ENCODE results near the gene SPTBN5.
A peak's percentile ranks its signal among the peaks of the same experiment; 100 is the strongest.
"Not testable (repeated sequence)": the region's sequence is repeated elsewhere in the genome, so short reads cannot be mapped to it uniquely, and the experiment has no call there.

The SPTBN5 gene

GRCh38 chr15:41841131-41841530 is 52.7 kb downstream of the SPTBN5 start:
- DNase-seq: no peak

GRCh38 chr15:41840673-41841072 is 53.2 kb downstream of the SPTBN5 start:
- DNase-seq: no peak

GRCh38 chr15:41839781-41840491 is 53.9 kb downstream of the SPTBN5 start:
- no peak for DNase-seq

- DNase-seq: no peak
These were observed 55.4 kb downstream of the SPTBN5 start, which contains the start of gene PLA2G4B for GRCh38 chr15:41838400-41838897. PLA2G4B (plus strand) TSS chr15:41838847; CDS start chr15:41838914, 67 bp downstream.

DNA sequence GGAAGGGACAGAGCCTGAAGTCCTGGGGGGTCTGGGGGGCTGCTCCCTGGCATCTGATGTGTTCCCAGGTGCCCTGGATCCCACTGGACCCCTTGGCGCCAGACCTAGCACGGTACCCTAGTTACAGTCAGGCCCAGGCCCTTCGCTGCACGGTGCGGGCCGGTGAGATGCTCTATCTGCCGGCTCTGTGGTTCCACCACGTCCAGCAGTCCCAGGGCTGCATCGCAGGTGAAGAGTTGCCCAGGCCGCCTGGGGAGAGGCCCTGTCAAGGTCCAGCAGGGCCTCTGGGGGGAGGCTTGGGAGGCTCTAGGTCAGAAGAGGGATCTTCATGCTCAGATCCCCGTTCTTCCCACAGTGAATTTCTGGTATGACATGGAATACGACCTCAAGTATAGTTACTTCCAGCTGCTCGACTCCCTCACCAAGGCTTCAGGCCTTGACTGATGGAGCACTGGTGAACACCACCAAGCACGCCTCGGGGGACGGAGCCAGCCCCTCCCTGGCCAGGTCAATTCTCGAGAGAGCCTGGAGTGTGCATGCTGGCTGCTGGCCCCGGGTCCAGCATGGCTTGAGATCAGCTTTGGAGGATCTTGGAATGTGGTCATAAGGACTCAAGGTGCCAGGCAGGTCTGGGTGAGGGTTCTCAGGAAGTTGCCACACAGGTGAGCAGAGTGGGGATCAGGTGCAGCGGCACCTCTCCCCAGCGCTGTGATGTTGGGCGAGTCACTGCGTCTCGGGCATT is 57.0 kb downstream of the SPTBN5 start:
- DNase-seq: no peak

DNA sequence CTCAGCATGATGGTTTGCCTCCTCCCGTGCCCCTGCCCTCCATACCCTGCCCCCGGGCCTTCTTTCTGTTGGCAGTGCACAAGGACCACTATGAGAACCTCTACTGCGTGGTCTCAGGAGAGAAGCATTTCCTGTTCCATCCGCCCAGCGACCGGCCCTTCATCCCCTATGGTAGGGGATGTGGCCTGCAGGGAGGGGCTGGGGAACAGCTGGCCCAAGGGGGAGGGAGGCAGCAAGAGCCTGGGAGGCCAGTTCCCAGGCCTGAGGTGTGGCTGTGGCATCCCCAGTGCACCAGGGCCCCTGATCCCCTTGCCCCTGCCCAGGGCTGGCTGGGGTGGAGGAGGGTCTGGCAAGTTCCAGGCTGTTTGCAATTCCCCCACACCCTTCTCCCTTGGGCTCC is 57.8 kb downstream of the SPTBN5 start:
- DNase-seq: no peak

- no peak for DNase-seq
These were observed 59.8 kb downstream of the SPTBN5 start for GRCh38 chr15:41834096-41834495.

GRCh38 chr15:41832875-41833274 is 61.0 kb downstream of the SPTBN5 start:
- DNase-seq: no peak

GRCh38 chr15:41832208-41832607 is 61.6 kb downstream of the SPTBN5 start:
- DNase-seq: no peak

- not testable (repeated sequence) for DNase-seq
These were observed 62.6 kb downstream of the SPTBN5 start for GRCh38 chr15:41831291-41831690.

GRCh38 chr15:41829959-41830646 is 63.8 kb downstream of the SPTBN5 start:
- DNase-seq: no peak

DNA sequence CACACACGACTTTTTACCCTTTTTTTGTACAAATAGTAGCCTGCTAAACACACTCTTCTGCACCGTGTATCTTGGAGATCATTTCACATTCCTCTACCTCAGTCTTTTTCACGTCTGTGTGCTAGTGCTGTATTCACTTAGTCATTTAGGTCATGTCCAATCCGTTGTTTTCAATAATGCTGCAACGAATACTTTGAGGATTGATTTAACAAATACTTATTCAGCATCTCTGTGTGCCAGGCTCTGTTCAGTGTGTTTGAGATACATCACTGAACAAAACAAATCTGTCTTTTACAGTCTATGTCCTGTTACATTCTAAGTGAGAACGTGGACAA is 65.1 kb downstream of the SPTBN5 start:
- no peak for DNase-seq

DNA sequence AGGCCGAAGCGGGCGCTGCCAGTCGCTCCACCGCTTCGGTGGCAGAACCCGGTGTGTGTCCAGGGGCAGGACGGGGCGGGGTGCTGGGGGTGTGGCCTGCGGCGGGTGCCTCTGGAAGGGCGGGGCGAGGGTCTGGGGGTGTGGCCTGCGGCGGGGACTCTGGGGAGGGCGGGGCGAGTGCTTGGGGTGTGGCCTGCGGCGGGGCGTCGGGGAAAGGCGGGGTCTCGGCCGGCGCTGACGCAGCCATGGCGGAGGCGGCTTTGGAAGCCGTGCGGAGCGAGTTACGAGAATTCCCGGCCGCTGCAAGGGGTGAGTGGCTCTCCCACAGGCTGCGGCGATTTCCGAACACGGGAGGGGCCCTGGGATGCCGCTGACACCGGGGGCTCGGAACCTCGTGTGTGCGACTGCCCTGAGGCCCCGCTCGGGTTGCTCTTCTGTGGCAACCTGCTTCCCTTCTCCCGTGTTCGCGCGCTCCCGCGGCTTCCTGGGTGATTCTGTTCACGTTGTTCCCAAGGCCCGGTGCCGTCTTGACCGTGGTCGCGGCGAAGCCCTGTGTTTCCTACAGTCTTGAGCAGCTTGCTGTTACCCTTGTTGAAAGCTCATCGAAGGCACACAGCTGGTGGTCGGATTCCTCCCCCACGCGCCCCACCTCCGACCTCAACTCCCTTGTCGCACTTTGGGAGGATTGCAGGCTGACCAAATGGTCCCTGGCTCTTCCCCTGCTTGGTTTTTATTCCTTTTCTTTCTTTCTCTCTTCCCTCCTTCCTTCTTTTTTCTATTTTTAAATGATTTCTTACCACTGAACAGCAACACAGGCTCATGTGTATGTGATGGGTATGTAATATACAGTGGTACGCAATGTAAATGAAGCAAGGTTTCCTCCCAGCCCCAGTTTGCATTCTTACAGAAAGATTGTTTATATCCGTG is 65.7 kb downstream of the SPTBN5 start, which contains the start of gene JMJD7:
Gene JMJD7 (plus strand): TSS at position 213 of the 927 bp plus-strand sequence. CDS start 33 bp downstream, at position 246.
- peak; percentile 87 for DNase-seq

DNA sequence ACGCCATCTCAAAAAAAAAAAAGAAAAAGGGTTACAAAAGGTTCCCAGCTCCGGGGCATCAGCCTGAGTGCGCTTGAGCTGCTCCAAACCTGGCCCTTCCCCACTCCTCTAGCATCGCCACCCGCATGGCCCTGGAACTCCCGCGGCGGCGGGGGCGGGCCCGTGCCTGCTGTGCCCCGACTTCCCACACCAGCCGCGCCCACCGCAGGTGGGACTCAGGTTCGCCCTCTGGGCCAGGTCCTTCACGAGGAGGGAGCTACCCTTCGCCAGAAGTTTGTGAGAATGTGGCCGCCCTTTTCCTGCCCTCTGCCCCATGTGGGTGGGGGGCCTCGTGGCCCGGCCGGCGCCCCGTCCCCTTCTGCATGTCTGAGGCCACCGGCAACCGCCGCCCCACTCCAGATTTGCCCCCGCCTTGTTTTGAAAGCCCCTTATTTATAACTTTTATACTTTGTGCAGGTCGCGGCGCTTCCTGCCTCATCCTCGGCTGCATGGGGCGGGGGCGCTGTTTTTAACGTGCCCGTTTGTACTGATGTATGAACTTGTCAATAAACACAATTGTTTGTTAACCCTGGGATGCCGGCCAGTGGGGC is 66.5 kb downstream of the SPTBN5 start:
- peak; percentile 43 for DNase-seq

GRCh38 chr15:41825572-41826535 is 68.0 kb downstream of the SPTBN5 start:
- no peak for DNase-seq

DNA sequence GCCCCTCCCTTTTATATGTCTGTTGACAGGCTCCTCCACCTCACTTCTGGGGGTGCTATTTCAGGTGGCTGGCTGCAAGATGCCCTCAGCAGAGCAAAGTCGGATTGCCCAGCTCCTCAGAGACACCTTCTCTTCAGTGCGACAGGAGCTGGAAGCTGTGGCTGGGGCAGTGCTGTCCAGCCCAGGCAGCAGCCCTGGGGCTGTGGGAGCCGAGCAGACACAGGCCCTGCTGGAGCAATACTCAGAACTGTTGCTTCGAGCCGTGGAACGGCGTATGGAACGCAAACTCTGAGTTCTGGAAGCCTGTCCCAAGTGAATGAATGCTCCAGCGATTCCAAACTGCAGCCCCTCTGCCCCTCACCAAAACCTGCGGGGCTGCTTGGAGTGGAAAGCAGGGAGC is 68.7 kb downstream of the SPTBN5 start:
- DNase-seq: no peak

GRCh38 chr15:41824062-41824745 is 69.6 kb downstream of the SPTBN5 start:
- DNase-seq: no peak

DNA sequence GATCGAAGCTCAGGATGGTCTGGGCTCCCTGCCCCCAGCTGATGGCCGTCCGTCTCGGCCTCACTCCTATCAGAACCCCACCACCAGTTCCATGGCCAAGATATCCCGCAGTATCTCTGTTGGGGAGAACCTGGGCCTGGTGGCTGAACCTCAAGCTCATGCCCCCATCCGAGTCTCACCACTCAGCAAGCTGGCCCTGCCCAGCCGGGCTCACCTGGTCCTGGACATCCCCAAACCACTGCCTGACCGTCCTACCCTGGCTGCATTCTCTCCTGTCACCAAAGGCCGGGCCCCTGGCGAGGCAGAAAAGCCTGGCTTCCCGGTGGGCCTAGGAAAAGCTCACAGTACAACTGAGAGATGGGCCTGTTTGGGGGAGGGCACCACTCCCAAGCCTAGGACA is 70.4 kb downstream of the SPTBN5 start:
- no peak for DNase-seq

GRCh38 chr15:41822957-41823356 is 70.9 kb downstream of the SPTBN5 start:
- no peak for DNase-seq

- no peak for DNase-seq
These were observed 71.4 kb downstream of the SPTBN5 start for GRCh38 chr15:41822471-41822870.

All from NCI-H69 (cell line).